WTC11 (cell line): Measurements from ENCODE around the gene PPOX.

Experiments used
- ATF2 ChIP-seq: sonication (generic); formaldehyde crosslinking; IDR thresholded peaks from 2 replicates; pipeline ENCODE4 v1.8.1; 2022; ENCODE audit warnings: low read depth, missing genetic modification reagents, borderline replicate concordance
- CREB1 ChIP-seq: sonication (generic); formaldehyde crosslinking; IDR thresholded peaks from 2 replicates; pipeline ENCODE4 v1.8.0; 2023; ENCODE audit warnings: mild to moderate bottlenecking, missing genetic modification reagents
- CTCF ChIP-seq: fragments of 200-600 bp; IDR thresholded peaks from 2 replicates; pipeline ENCODE4 v1.8.0; 2022; ENCODE audit warnings: antibody characterized with exemption
- E2F1 ChIP-seq: sonication (generic); formaldehyde crosslinking; IDR thresholded peaks from 2 replicates; pipeline ENCODE4 v1.8.0; 2022; ENCODE audit warnings: mild to moderate bottlenecking, missing genetic modification reagents
- FOXP1 ChIP-seq: sonication (generic); formaldehyde crosslinking; IDR thresholded peaks from 2 replicates; pipeline ENCODE4 v1.8.0; 2022; ENCODE audit warnings: missing genetic modification reagents, mild to moderate bottlenecking, moderate library complexity, borderline replicate concordance
- PRDM15 ChIP-seq: sonication (generic); formaldehyde crosslinking; IDR thresholded peaks from 2 replicates; pipeline ENCODE4 v1.8.0; 2022; ENCODE audit warnings: missing genetic modification reagents
- TCF7 ChIP-seq: sonication (generic); formaldehyde crosslinking; IDR thresholded peaks from 2 replicates; pipeline ENCODE4 v1.8.0; 2022; ENCODE audit warnings: mild to moderate bottlenecking, low read depth, missing genetic modification reagents, moderate library complexity
- USF2 ChIP-seq: sonication (generic); formaldehyde crosslinking; IDR thresholded peaks from 2 replicates; pipeline ENCODE4 v1.8.1; 2023; ENCODE audit warnings: mild to moderate bottlenecking, missing genetic modification reagents, moderate library complexity

GRCh38 chr1:161158316-161159010 is 7.8 kb upstream of the PPOX start:
- TF ChIP-seq E2F1 (CRISPR knock-in tag) (no peak), CTCF (no peak), ATF2 (CRISPR knock-in tag) (no peak), USF2 (no peak), FOXP1 (CRISPR knock-in tag) (no peak), TCF7 (CRISPR knock-in tag) (no peak), CREB1 (CRISPR knock-in tag) (no peak), PRDM15 (CRISPR knock-in tag) (no peak)
